ENCODE results near the gene PDE6D. TPM values are rescaled to one million over a fixed set of nuclear protein-coding genes. Genes with fewer than 3 reads are reported as not detected.
A peak's percentile ranks its signal among the peaks of the same experiment; 100 is the strongest.

The PDE6D gene
- total and polyA plus RNA-seq, 2 of the 13 experiments (the other 11 are each of a cell fraction or from before 2014, with no cell fraction given): 14.1 to 23.2 TPM

- no peak for TF ChIP-seq ZNF407 (CRISPR knock-in tag; IDR thresholded peaks at IDR 0.05; ENCODE audit: not compliant biosample characterization)
- no peak for TF ChIP-seq ONECUT2 (CRISPR knock-in tag; IDR thresholded peaks at IDR 0.05)
- TF ChIP-seq ZNF232 (CRISPR knock-in tag; IDR thresholded peaks at IDR 0.05; ENCODE audit: borderline replicate concordance): peak; percentile 48; the same call in 1 of the 2 replicates
- TF ChIP-seq NFATC3 (CRISPR knock-in tag; IDR thresholded peaks at IDR 0.05): no peak
- peak; percentile 74 for TF ChIP-seq ELF3 (CRISPR knock-in tag; IDR thresholded peaks at IDR 0.05)
- no peak for TF ChIP-seq XBP1 (CRISPR knock-in tag; IDR thresholded peaks at IDR 0.05)
- TF ChIP-seq ZNF547 (CRISPR knock-in tag; IDR thresholded peaks at IDR 0.05): peak; percentile 96
- TF ChIP-seq HNF4A (CRISPR knock-in tag; IDR thresholded peaks at IDR 0.05): no peak
- TF ChIP-seq ZNF468 (CRISPR knock-in tag; IDR thresholded peaks at IDR 0.05): no peak
- peak; percentile 20; the same call in 1 of the 2 replicates for TF ChIP-seq FOXP4 (CRISPR knock-in tag; IDR thresholded peaks at IDR 0.05)
- no peak for TF ChIP-seq ZFAT (CRISPR knock-in tag; conservative IDR thresholded peaks at IDR 0.05)
- TF ChIP-seq ZFP62 (CRISPR knock-in tag; IDR thresholded peaks at IDR 0.05): no peak
- peak; percentile 55 for TF ChIP-seq FOSL2 (CRISPR knock-in tag; IDR thresholded peaks at IDR 0.05)
- TF ChIP-seq ZNF883 (CRISPR knock-in tag; IDR thresholded peaks at IDR 0.05; ENCODE audit: not compliant biosample characterization): peak; percentile 89
- no peak for TF ChIP-seq HDAC6 (IDR thresholded peaks at IDR 0.05; ENCODE audit: low read depth, low read length)
- TF ChIP-seq TFAP4 (IDR thresholded peaks at IDR 0.05; ENCODE audit: borderline replicate concordance, low read depth): no peak
These were observed 93.8 kb downstream of the PDE6D start (continued) for GRCh38 chr2:231687133-231687852.
